Measurements from ENCODE around the gene TRPM3.

The TRPM3 gene

DNA sequence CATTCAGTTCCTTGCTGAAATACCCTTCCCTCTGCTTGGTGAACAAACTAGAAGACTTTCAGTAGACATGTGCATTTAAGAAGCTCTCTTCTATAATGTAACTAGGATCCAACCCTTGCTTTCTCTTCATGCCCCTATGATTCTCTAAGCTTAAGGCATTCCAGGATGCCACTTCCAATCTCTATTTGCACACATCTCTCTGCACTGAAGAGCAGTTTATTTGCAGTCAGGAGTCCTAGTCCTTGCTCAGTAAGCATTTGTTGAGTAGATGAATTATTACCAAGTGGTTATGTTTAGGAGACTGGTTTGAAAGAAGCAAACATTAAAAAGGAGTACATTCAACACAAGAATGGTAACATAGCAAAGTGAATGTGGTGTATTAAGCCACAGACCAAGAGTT is 432.7 kb downstream of the TRPM3 start:
- Histone ChIP-seq H3K36me3 (ENCODE audit: insufficient read depth) (no peaks in the 10 kb centered on the region), H3K4me1 (ENCODE audit: low read depth, poor library complexity, severe bottlenecking) (no peaks in the 10 kb centered on the region), H3K79me2 (ENCODE audit: insufficient read depth, low read depth) (no peaks in the 10 kb centered on the region), H3K4me3 (IDR thresholded peaks at IDR 0.05; ENCODE audit: insufficient read depth, low read depth, low read length) (no peak overlapping the region), H3K9ac (no peak overlapping the region), H3K4me2 (no peak overlapping the region), H2AFZ (ENCODE audit: low read depth) (no peak overlapping the region), H4K20me1 (ENCODE audit: insufficient read depth) (no peaks in the 10 kb centered on the region), H3K27ac (no peak overlapping the region), H3K27me3 (ENCODE audit: insufficient read depth, low read depth) (no peaks in the 10 kb centered on the region)
- TF ChIP-seq, protein P1, sequence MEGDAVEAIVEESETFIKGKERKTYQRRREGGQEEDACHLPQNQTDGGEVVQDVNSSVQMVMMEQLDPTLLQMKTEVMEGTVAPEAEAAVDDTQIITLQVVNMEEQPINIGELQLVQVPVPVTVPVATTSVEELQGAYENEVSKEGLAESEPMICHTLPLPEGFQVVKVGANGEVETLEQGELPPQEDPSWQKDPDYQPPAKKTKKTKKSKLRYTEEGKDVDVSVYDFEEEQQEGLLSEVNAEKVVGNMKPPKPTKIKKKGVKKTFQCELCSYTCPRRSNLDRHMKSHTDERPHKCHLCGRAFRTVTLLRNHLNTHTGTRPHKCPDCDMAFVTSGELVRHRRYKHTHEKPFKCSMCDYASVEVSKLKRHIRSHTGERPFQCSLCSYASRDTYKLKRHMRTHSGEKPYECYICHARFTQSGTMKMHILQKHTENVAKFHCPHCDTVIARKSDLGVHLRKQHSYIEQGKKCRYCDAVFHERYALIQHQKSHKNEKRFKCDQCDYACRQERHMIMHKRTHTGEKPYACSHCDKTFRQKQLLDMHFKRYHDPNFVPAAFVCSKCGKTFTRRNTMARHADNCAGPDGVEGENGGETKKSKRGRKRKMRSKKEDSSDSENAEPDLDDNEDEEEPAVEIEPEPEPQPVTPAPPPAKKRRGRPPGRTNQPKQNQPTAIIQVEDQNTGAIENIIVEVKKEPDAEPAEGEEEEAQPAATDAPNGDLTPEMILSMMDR (conservative IDR thresholded peaks at IDR 0.05; ENCODE audit: low read depth, low read length): no peak

DNA sequence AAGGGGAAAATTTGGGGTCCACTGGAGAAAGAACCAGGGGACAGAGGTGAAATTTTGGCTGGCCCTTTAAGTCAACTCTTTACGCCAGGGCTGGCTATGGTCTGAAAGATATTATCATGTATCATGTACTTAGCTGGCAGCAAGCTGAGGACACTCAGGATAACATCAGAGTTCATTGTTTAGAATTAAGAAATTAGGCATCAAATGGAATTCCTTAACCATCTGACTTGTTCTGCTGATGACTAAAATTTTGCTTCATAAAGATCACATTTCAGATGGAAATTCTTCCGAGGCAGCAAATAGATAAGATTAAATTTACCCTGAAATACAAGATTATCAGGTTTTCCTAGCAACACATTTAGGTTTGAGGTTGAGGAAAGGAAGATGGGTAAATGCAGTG is 437.6 kb downstream of the TRPM3 start:
- H3K36me3 ChIP-seq (ENCODE audit: insufficient read depth): no peaks in the 10 kb centered on the region
- H3K27ac ChIP-seq: no peak overlapping the region
- no peaks in the 10 kb centered on the region for H3K79me2 ChIP-seq (ENCODE audit: insufficient read depth, low read depth)
- H3K27me3 ChIP-seq (ENCODE audit: insufficient read depth, low read depth): no peaks in the 10 kb centered on the region
- H3K9ac ChIP-seq: no peak overlapping the region
- H3K4me1 ChIP-seq (ENCODE audit: low read depth, poor library complexity, severe bottlenecking): no peaks in the 10 kb centered on the region
- no peaks in the 10 kb centered on the region for H4K20me1 ChIP-seq (ENCODE audit: insufficient read depth)
- TF ChIP-seq, protein P1 (conservative IDR thresholded peaks at IDR 0.05; ENCODE audit: low read depth, low read length): no peak
- H3K4me2 ChIP-seq: no peak overlapping the region
- H2AFZ ChIP-seq (ENCODE audit: low read depth): no peak overlapping the region
- no peak overlapping the region for H3K4me3 ChIP-seq (IDR thresholded peaks at IDR 0.05; ENCODE audit: insufficient read depth, low read depth, low read length)

DNA sequence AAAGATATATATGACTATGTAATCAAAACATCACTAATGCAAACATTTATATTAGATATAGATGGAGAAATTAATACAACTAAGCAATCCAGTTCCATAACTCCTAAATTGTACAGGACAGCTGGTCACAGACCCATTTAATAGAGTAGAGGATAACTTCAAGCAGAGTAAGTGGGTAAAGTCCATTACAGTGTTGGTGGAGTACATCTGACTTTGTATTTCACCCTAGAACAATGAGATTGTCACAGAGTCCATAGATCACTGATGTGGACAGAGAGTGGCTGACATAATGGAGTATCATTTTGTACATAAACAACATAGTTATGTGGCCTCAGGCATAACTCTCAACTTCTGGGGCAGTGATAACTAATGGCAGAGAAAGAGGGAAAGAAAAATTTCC is 439.1 kb downstream of the TRPM3 start:
- Histone ChIP-seq H4K20me1 (ENCODE audit: insufficient read depth) (no peaks in the 10 kb centered on the region), H3K4me2 (no peak overlapping the region), H3K79me2 (ENCODE audit: insufficient read depth, low read depth) (no peaks in the 10 kb centered on the region), H3K27ac (no peak overlapping the region), H3K4me3 (IDR thresholded peaks at IDR 0.05; ENCODE audit: insufficient read depth, low read depth, low read length) (no peak overlapping the region), H3K4me1 (ENCODE audit: low read depth, poor library complexity, severe bottlenecking) (no peaks in the 10 kb centered on the region), H3K9ac (no peak overlapping the region), H3K27me3 (ENCODE audit: insufficient read depth, low read depth) (no peaks in the 10 kb centered on the region), H2AFZ (ENCODE audit: low read depth) (no peak overlapping the region), H3K36me3 (ENCODE audit: insufficient read depth) (no peaks in the 10 kb centered on the region)
- TF ChIP-seq, protein P1 (conservative IDR thresholded peaks at IDR 0.05; ENCODE audit: low read depth, low read length): no peak

DNA sequence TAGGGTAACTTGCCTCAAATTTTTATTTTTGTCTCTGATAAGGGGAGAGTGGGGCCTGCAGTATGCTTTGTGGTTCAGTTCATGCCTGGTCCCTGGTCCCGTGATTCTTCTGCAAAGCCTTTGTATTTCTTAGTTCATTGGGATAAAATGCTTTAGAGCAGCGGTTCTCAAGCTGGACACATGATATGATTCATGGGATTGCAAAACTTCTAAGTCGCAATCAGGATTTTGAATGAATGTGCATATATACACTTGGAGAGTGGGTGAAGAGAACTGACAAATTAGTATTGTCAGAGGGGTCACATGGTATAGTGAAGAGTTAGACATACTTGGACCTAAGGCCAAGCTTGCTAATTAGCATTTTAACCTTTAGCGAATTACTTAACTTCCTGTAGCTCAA is 441.6 kb downstream of the TRPM3 start:
- no peak overlapping the region for H3K9ac ChIP-seq
- TF ChIP-seq, protein P1 (conservative IDR thresholded peaks at IDR 0.05; ENCODE audit: low read depth, low read length): no peak
- no peak overlapping the region for H3K4me2 ChIP-seq
- no peaks in the 10 kb centered on the region for H3K27me3 ChIP-seq (ENCODE audit: insufficient read depth, low read depth)
- H3K79me2 ChIP-seq (ENCODE audit: insufficient read depth, low read depth): no peaks in the 10 kb centered on the region
- no peaks in the 10 kb centered on the region for H3K36me3 ChIP-seq (ENCODE audit: insufficient read depth)
- H3K27ac ChIP-seq: no peak overlapping the region
- no peaks in the 10 kb centered on the region for H4K20me1 ChIP-seq (ENCODE audit: insufficient read depth)
- H3K4me3 ChIP-seq (IDR thresholded peaks at IDR 0.05; ENCODE audit: insufficient read depth, low read depth, low read length): no peak overlapping the region
- no peaks in the 10 kb centered on the region for H3K4me1 ChIP-seq (ENCODE audit: low read depth, poor library complexity, severe bottlenecking)
- H2AFZ ChIP-seq (ENCODE audit: low read depth): no peak overlapping the region

DNA sequence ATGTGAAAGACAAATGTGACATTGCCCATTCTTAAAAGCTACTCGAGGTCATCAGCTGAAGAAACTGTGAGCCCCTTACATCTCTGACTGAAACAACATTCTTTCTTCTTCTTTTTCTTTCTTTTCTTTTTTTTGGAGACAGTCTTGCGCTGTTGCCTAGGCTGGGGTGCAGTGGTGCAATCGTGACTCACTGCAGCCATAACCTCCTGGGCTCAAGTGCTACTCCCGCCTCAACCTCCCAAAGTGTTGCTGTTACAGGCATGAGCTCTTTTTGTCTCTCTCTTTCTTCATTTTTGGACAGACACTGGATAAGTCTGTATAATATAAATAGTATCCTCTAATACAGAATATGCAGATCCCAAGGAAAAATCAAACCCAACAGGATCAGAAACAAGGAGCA is 443.3 kb downstream of the TRPM3 start:
- no peak overlapping the region for H2AFZ ChIP-seq (ENCODE audit: low read depth)
- TF ChIP-seq, protein P1 (conservative IDR thresholded peaks at IDR 0.05; ENCODE audit: low read depth, low read length): no peak
- H3K4me2 ChIP-seq: no peak overlapping the region
- H3K79me2 ChIP-seq (ENCODE audit: insufficient read depth, low read depth): no peaks in the 10 kb centered on the region
- H3K4me1 ChIP-seq (ENCODE audit: low read depth, poor library complexity, severe bottlenecking): no peaks in the 10 kb centered on the region
- no peak overlapping the region for H3K9ac ChIP-seq
- no peaks in the 10 kb centered on the region for H3K36me3 ChIP-seq (ENCODE audit: insufficient read depth)
- no peaks in the 10 kb centered on the region for H3K27me3 ChIP-seq (ENCODE audit: insufficient read depth, low read depth)
- H3K27ac ChIP-seq: no peak overlapping the region
- no peaks in the 10 kb centered on the region for H4K20me1 ChIP-seq (ENCODE audit: insufficient read depth)
- H3K4me3 ChIP-seq (IDR thresholded peaks at IDR 0.05; ENCODE audit: insufficient read depth, low read depth, low read length): no peak overlapping the region

Measured in KMS-11 (cell line).